Ascending aorta (tissue), 2 donors: ENCODE results near the gene PHACTR3. TPM values are rescaled to one million over a fixed set of nuclear protein-coding genes. Genes with fewer than 3 reads are reported as not detected.
A peak's percentile ranks its signal among the peaks of the same experiment; 100 is the strongest.

Experiments
- DNase-seq, 2 donors: peaks; one replicate each; pipeline ENCODE4 v3.0.0-alpha.2; 2019; ENCODE audit warnings: low spot score in 2 of 2
- H3K27ac ChIP-seq, 2 donors: fragments of 200-600 bp; sonication (generic); one replicate each; pipeline ENCODE4 v1.5.1; 2016 to 2017; ENCODE audit warnings: mild to moderate bottlenecking in 1 of 2
- H3K27me3 ChIP-seq: fragments of 200-600 bp; sonication (generic); one replicate; pipeline ENCODE4 v1.5.1; 2017
- H3K36me3 ChIP-seq, 2 donors: fragments of 200-600 bp; sonication (generic); one replicate each; pipeline ENCODE4 v1.5.1; 2016
- H3K4me1 ChIP-seq, 2 donors: fragments of 200-600 bp; sonication (generic); one replicate each; pipeline ENCODE4 v1.5.1; 2016 to 2017; ENCODE audit warnings: mild to moderate bottlenecking in 1 of 2
- H3K4me3 ChIP-seq, 2 donors: fragments of 200-600 bp; sonication (generic); one replicate each; pipeline ENCODE4 v1.5.1; 2016 to 2017; ENCODE audit warnings: mild to moderate bottlenecking in 1 of 2
- H3K9me3 ChIP-seq, 2 donors: fragments of 200-600 bp; sonication (generic); one replicate each; pipeline ENCODE4 v1.5.1; 2016
- CTCF ChIP-seq, 3 experiments: fragments of 200-600 bp in 2 of 3; fragments of 450-650 bp in 1 of 3; sonication (generic) in 2 of 3; IDR thresholded peaks; one replicate each; pipeline ENCODE4 v1.5.1; 2016 to 2019; ENCODE audit warnings: antibody characterized with exemption in 3 of 3, mild to moderate bottlenecking in 1 of 3, moderate library complexity in 1 of 3
- intact Hi-C: fragments of 100-400 bp; cut with DNase I; formaldehyde crosslinking; loops from one replicate; pipeline ENCODE4 v1.15.1; 2023
- total RNA-seq: library from RNA; depleted of rRNA; stranded (reverse); fragments of >200 nt; gene quantifications from one replicate; pipeline ENCODE4 v1.1.0, GENCODE V29; 2016

Gene PHACTR3
- total RNA-seq, 1 donor from 2014 or later: not detected

GRCh38 chr20:59745201-59745600 lies 140.9 kb downstream of the PHACTR3 start:
- Histone ChIP-seq H3K27me3 (no peaks in the 10 kb centered on the region), H3K4me3 (no peak overlapping the region), H3K27ac (no peak overlapping the region), H3K9me3 (no peaks in the 10 kb centered on the region), H3K4me1 (peaks cover 0 to 7% of the 10 kb centered on the region in 2 donors), H3K36me3 (no peaks in the 10 kb centered on the region)
- no peak for TF ChIP-seq CTCF (IDR thresholded peaks at IDR 0.05)
- intact Hi-C loops: no loop called here
- DNase-seq: no peak

GRCh38 chr20:59745716-59746115 lies 141.4 kb downstream of the PHACTR3 start:
- no peak overlapping the region for H3K27ac ChIP-seq
- peaks cover 0 to 7% of the 10 kb centered on the region in 2 donors for H3K4me1 ChIP-seq
- no peaks in the 10 kb centered on the region for H3K27me3 ChIP-seq
- no peak overlapping the region for H3K4me3 ChIP-seq
- no peaks in the 10 kb centered on the region for H3K36me3 ChIP-seq
- TF ChIP-seq CTCF (IDR thresholded peaks at IDR 0.05): no peak
- no peaks in the 10 kb centered on the region for H3K9me3 ChIP-seq
- intact Hi-C loops: no loop called here
- no peak for DNase-seq

GRCh38 chr20:59746155-59746554 lies 141.8 kb downstream of the PHACTR3 start:
- peaks cover 0 to 7% of the 10 kb centered on the region in 2 donors for H3K4me1 ChIP-seq
- DNase-seq: no peak
- H3K27me3 ChIP-seq: no peaks in the 10 kb centered on the region
- no peaks in the 10 kb centered on the region for H3K36me3 ChIP-seq
- TF ChIP-seq CTCF (IDR thresholded peaks at IDR 0.05): no peak
- no peak overlapping the region for H3K4me3 ChIP-seq
- intact Hi-C loops: no loop called here
- no peaks in the 10 kb centered on the region for H3K9me3 ChIP-seq
- no peak overlapping the region for H3K27ac ChIP-seq

GRCh38 chr20:59747671-59748515 lies 143.6 kb downstream of the PHACTR3 start:
- no peak for TF ChIP-seq CTCF (IDR thresholded peaks at IDR 0.05)
- no peak for DNase-seq
- Histone ChIP-seq H3K9me3 (no peaks in the 10 kb centered on the region), H3K27me3 (no peaks in the 10 kb centered on the region), H3K4me1 (peaks cover 3 to 7% of the 10 kb centered on the region in 2 donors), H3K4me3 (no peak overlapping the region), H3K36me3 (no peaks in the 10 kb centered on the region), H3K27ac (no peak overlapping the region)
- intact Hi-C loops: no loop called here

- no peaks in the 10 kb centered on the region for H3K27me3 ChIP-seq
- no peak overlapping the region for H3K27ac ChIP-seq
- DNase-seq: no peak
- peak overlapping the region in 1 of 2 donors; percentile 38 for H3K4me3 ChIP-seq
- H3K36me3 ChIP-seq: no peaks in the 10 kb centered on the region
- no peak for TF ChIP-seq CTCF (IDR thresholded peaks at IDR 0.05)
- peaks cover 4 to 11% of the 10 kb centered on the region in 2 donors for H3K4me1 ChIP-seq
- no peaks in the 10 kb centered on the region for H3K9me3 ChIP-seq
- intact Hi-C loops: no loop called here
Observed at GRCh38 chr20:59748619-59749191, 144.4 kb downstream of the PHACTR3 start.
